ENCODE measurements around the gene LMX1A.

GRCh38 chr1:165339164-165339563 lies 17.4 kb downstream of the LMX1A start:
- TF ChIP-seq ZNF274 (IDR thresholded peaks at IDR 0.05; ENCODE audit: low read depth, low read length), result no peak
- no peak for TF ChIP-seq YY1 (IDR thresholded peaks at IDR 0.05; ENCODE audit: insufficient read depth, insufficient read length)
- no peak for TF ChIP-seq SUZ12 (IDR thresholded peaks at IDR 0.05; ENCODE audit: extremely low read depth, insufficient read depth, insufficient read length)
